Stimulated activated CD8-positive, alpha-beta memory T cell treated with anti-CD3 and anti-CD28 coated beads, Interleukin-12 subunit alpha, Interleukin-12 subunit beta, amount 100 ng/mL, for 4 hours (primary cell): ENCODE data around the gene ARHGEF7.
"Not testable (repeated sequence)": the region's sequence is repeated elsewhere in the genome, so short reads cannot be mapped to it uniquely, and the experiment has no call there.

Experiments used
- DNase-seq: peaks from one replicate; pipeline ENCODE4 v3.0.0-alpha.2; 2020; ENCODE audit warnings: low read depth

ARHGEF7 gene

DNA sequence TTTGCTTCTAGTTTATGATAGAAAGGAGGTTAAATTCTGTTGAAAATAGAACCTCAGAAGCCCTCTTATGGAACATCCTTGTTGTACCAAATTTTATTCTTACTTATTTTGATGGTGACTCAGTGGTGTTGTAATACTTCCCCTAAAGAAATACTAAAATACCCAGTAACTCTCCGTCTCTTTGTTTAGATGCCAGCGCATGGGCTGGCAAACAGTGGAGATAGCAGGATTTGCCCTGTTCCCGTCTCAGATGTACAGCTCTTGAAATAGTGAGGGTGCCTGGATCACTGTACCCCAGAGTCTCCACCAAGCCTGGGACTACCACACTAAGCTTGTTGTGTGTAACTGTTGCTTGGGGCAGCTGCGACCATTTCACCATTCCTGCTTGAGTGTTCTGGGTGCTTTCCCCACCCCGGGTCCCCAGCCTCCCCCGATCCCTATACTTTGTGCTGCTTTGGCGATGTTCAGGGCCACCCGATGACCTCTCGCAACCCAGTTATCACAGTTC, 138.3 kb downstream of the ARHGEF7 start:
- DNase-seq: no peak

DNA sequence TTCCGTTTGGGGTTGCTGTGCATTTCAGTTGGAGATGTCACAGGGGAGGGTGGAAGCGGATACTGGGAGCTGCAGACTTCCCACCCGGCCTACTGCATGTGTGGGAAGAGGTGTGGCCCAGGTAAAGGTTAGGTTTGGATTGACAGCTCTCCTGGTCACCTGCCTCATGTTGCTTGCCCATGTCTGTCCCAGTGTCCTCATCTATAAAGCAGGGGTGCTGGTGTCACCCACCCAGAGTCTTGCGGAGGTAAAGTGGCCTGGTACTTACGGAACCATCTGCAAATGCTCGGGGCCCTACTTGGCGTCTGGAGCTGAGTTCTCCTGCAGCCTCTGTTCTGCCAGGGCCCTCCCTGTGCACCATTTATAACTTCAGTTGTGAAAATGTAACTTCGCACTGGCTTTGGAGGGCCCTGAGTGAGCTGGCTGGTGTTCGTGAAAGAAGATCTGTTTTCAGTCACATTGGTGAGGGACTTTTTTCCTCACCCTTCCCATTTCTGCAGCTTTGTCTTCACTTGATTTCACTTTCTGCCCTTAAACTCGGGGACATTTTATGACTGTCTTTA, 140.2 kb downstream of the ARHGEF7 start:
- no peak for DNase-seq

GRCh38 chr13:111256458-111256857, 141.3 kb downstream of the ARHGEF7 start:
- DNase-seq: no peak

DNA sequence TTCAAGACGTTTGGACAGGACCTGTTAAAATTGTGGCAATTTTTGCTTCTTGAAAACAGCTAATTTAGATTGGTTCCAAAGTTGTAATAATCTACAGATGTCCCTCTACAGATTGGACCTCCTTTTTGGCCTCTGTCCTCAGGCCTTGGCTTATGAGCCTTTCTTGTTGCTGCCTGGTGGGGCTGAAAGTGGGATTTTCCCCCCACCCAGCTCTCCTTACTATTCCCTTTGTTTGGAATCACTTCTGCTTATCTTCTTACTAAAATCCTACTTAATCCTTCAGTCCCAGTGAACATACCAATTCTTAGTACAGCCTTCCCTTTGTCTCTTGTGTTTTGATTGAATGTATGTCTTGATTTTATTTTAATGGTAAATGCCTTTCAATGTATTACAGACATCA, 141.8 kb downstream of the ARHGEF7 start:
- no peak for DNase-seq

GRCh38 chr13:111257899-111258298, 142.8 kb downstream of the ARHGEF7 start:
- DNase-seq: not testable (repeated sequence)

GRCh38 chr13:111258637-111259036, 143.5 kb downstream of the ARHGEF7 start:
- DNase-seq: no peak

GRCh38 chr13:111259058-111259457, 143.9 kb downstream of the ARHGEF7 start:
- DNase-seq: no peak

- no peak for DNase-seq
Measured at GRCh38 chr13:111261326-111261725, 146.2 kb downstream of the ARHGEF7 start.

- DNase-seq: no peak
Measured at GRCh38 chr13:111262281-111262680, 147.2 kb downstream of the ARHGEF7 start.

DNA sequence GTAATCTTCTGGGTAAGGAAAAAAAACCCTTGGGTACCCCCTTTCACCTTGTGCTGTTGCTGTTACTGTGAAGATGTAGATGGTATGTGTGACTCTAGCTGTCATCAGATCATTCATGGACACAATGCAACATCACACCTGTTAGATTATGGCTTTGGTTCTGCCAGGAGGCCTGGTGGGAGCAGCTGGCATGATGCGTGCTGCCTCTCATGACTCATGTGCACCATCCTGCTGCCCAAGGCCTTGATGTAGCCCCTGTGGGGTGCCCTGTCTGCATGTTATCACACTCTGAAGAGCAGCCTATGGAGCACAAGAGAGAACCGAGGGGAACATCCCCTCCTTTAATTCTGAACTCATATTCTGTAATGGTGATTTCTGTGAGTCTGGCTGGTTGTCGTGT, 147.6 kb downstream of the ARHGEF7 start:
- DNase-seq: no peak

GRCh38 chr13:111263566-111263965, 148.5 kb downstream of the ARHGEF7 start:
- no peak for DNase-seq

GRCh38 chr13:111265006-111265700, 150.0 kb downstream of the ARHGEF7 start:
- DNase-seq: no peak

GRCh38 chr13:111265701-111266035, 150.6 kb downstream of the ARHGEF7 start:
- DNase-seq: no peak

GRCh38 chr13:111267205-111267604, 152.1 kb downstream of the ARHGEF7 start:
- DNase-seq: no peak

GRCh38 chr13:111267784-111268183, 152.7 kb downstream of the ARHGEF7 start:
- DNase-seq: no peak

DNA sequence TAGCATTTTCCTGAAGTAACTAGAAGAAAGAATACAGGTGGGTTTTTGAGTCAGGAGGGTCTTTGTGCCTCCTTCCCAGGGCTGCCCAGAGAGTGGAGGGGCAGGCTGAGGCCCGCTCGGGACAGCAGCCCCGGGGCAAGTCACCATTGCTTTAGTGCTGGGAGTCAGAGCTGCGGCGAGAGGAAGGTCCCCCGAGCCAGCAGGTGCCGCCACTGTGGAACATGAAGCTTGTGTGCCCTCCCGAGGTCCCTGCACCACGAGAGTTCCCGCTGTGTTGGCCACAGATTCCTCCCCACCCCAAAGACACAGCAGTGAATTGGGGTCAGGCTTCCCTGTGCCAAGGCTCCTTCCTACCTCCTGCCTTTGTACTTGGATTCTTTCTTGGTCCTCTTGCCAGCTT, 154.4 kb downstream of the ARHGEF7 start:
- no peak for DNase-seq

GRCh38 chr13:111270126-111270525, 155.0 kb downstream of the ARHGEF7 start:
- DNase-seq: no peak

DNA sequence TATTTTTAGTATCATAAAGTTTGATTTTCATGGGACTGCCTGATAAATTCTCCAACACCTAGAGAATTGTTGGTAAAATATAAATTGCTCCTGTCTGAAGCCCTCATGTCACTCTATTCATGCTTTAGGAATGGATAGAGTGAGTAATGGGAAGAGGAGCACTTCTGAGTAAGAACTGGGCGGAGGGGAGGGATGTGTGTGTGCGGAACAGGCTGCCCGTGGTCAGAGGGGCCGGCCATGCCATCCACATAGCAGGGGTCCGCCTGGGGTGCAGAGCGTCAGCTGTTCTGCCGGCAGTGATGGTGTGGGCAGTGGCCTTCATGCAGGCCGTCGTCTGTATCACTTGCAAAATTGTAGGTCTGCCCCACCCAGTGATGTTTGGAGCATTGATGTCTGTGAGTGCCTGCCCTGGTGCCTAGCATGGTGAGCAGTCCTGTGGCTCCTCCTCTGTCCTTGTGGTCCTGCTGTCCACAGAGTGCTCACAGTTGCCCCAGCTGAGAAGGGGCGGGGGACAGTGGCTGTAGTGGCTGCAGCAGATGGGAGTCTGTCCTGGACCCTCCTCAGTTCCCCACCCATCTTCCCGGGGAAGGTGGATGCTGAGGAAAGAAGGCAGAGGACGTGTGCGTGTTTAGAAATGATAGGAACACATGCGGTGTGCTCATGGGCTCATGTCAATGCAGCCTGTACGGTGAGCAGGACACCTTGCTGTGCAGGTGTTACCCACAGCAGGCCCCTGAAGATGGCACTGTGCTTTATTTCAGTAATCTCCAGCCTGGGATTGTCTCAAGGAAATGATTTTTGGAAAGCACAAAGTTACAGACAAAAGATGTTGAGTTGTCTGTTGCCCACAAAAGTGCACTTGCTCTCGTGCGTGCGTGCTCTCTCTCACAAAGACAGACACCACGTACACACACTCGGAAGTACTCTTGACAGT, 155.9 kb downstream of the ARHGEF7 start:
- DNase-seq: no peak

- DNase-seq: no peak
Measured at GRCh38 chr13:111272117-111272516, 157.0 kb downstream of the ARHGEF7 start.

GRCh38 chr13:111275382-111275781, 160.3 kb downstream of the ARHGEF7 start:
- DNase-seq: no peak

DNA sequence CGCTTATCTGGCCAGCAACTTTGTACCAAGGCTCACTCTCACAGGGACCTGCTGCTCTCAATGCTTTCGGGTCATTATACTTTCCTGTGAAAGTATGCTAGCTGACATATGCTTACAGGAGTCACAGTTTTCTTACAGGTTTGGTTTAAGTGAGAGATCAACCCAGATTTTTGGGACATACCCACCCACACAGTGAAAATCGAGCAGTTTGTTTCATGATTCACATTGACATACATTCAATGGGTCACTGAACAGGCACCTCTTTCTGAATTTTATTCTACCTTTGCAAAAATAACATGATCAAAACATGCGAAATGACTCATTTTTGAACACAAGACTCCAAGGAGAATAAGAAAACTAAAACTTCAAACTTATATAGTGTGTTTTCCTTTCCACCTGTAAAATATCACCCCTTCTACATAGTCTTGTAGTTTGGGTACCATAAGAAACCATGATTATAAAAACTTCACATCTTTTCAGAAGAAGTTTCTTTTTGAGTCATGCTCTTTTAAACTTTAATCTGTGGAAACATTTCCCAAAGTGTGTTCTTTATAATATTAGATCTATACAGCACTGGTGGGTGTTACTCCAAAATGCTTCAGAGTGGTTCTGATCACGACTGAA, 161.0 kb downstream of the ARHGEF7 start:
- no peak for DNase-seq

- DNase-seq: no peak
Measured at GRCh38 chr13:111278258-111278657, 163.1 kb downstream of the ARHGEF7 start.
